ENCODE data around the gene TMEM205. TPM values are rescaled to one million over a fixed set of nuclear protein-coding genes. Genes with fewer than 3 reads are reported as not detected.

The TMEM205 gene
- total and polyA plus RNA-seq, 2 of the 8 experiments (the other 6 are each of a cell fraction or from before 2014, with no cell fraction given), result 73.5 to 423 TPM

DNA sequence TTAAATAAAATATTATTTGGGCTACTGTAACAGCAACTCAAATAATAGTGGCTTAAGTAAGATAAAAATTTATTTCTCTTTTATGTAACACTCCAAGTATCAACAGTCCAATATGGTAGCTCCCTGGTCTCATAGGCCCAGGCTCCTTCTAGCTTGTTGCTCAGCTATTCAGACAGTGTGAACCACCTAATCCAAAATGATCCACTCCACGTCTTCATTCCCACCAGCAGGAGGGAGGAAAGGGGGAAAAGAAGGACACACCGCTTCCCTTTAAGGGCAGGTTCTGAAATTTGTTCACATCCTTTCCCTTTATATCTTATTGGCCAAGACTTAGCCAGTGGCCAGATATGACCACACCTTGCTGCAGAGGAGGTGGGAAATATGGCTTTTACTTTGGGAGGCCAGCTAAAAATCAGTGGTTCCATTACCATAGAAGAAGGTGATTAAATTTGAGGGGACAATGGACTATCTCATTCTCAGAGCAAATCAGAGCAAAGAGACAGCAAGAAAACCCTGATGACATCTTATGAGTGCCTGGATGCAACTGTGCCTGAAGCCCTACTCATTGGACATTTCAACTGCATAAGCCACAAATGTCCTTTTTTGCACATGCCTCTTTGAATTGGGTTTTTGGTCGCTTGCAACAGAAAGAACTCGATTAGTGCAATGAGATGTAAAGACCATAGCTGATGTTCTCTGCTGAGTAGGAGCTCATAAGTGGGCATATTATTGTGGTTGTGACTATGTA lies 45.0 kb upstream of the TMEM205 start:
- Histone ChIP-seq H2BK120ac (replicated peaks; ENCODE audit: low read depth, low read length) (no peak overlapping the region), H4K8ac (ENCODE audit: extremely low read depth, insufficient read depth, low read length) (no peak overlapping the region), H2BK15ac (ENCODE audit: low read length) (no peak overlapping the region), H3K18ac (ENCODE audit: extremely low read depth, low read length) (no peak overlapping the region), H3K4me2 (ENCODE audit: insufficient read depth in 1 of 2, low read depth in 2 of 2, low read length in 2 of 2) (no peak overlapping the region), H2AK5ac (ENCODE audit: low read depth, low read length) (no peak overlapping the region), H4K91ac (replicated peaks; ENCODE audit: insufficient read length, low read length) (no peak overlapping the region), H3K79me2 (ENCODE audit: control insufficient read depth in 1 of 2, insufficient read depth in 2 of 2, low read length in 2 of 2) (no peaks in the 10 kb centered on the region), H3K4ac (replicated peaks; ENCODE audit: insufficient read length, low read depth, low read length) (no peak overlapping the region), H3K36me3 (ENCODE audit: control insufficient read depth in 2 of 4, insufficient read depth in 4 of 4, low read length in 3 of 4) (no peaks in the 10 kb centered on the region; a peak in 4 of 8 replicates), H3K4me3 (ENCODE audit: extremely low read depth in 1 of 4, insufficient read depth in 2 of 4, low read depth in 3 of 4, low read length in 4 of 4) (no peak overlapping the region), H2BK12ac (ENCODE audit: low read depth, low read length) (no peak overlapping the region), H4K20me1 (replicated peaks in 1 of 2; ENCODE audit: control insufficient read depth in 1 of 2, insufficient read depth in 2 of 2, low read length in 2 of 2) (no peaks in the 10 kb centered on the region), H3K23me2 (ENCODE audit: low read depth, low read length) (peaks cover 2% of the 10 kb centered on the region; the same call in 1 of the 2 replicates), H3K9me3 (ENCODE audit: insufficient read depth in 2 of 2, low read depth in 1 of 2, low read length in 1 of 2) (peaks cover 0 to 3% of the 10 kb centered on the region in 2 experiments; a peak in 2 of 4 replicates), H3K27ac (ENCODE audit: low read depth, low read length) (no peak overlapping the region), H3K56ac (replicated peaks; ENCODE audit: insufficient read length, low read depth, low read length) (no peak overlapping the region), H3K9ac (replicated peaks in 1 of 4; ENCODE audit: extremely low read depth in 1 of 4, low read depth in 3 of 4, low read length in 3 of 4) (no peak overlapping the region), H3K27me3 (replicated peaks in 1 of 4; ENCODE audit: control insufficient read depth in 3 of 4, extremely low read depth in 1 of 4, insufficient read depth in 3 of 4, low read length in 3 of 4) (no peaks in the 10 kb centered on the region), H2BK20ac (ENCODE audit: low read length) (no peak overlapping the region), H3K23ac (ENCODE audit: insufficient read length) (no peak overlapping the region), H3K79me1 (ENCODE audit: low read depth, low read length) (no peaks in the 10 kb centered on the region), H3K4me1 (replicated peaks in 1 of 4; ENCODE audit: control insufficient read depth in 3 of 4, insufficient read depth in 4 of 4, low read length in 3 of 4) (peaks cover 0 to 2% (median 0%) of the 10 kb centered on the region in 4 experiments; a peak in 1 of 7 replicates), H3K14ac (ENCODE audit: insufficient read length) (no peak overlapping the region), H2AFZ (ENCODE audit: low read length) (no peak overlapping the region), H2BK5ac (ENCODE audit: low read depth, low read length) (no peak overlapping the region), H4K5ac (ENCODE audit: insufficient read length, low read depth, low read length) (no peak overlapping the region)
- TF ChIP-seq SP1 (IDR thresholded peaks at IDR 0.05; ENCODE audit: low read depth, low read length) (0 out of 2 replicates have a peak, but pooled peaks have one; percentile 51), SIX5 (IDR thresholded peaks at IDR 0.05; ENCODE audit: low read depth, low read length) (no peak)
- DNase-seq (ENCODE audit: low read depth in 1 of 2, low spot score in 2 of 2), result no peak
- ChIA-PET CTCF (ENCODE audit: partially characterized antibody) (interaction anchor here (0.6 to 2.6 kb wide), 8 partner anchors 9 to 187 kb away, joined by 3 to 23 read pairs (median 5); partner anchors contain the start of gene ODAD3), POLR2A (ENCODE audit: partially characterized antibody) (interaction anchor here (0.8 to 2.9 kb wide), 9 partner anchors 8 to 27 kb away, joined by 3 to 12 read pairs (median 5); partner anchors contain the start of gene SWSAP1)
- 89% methylated on average over 4 of the region's 4 CpGs; no CpG with 5 or more reads in 1 of the 2 experiments for WGBS, 2 experiments (ENCODE audit: extremely low coverage in 1 of 2, insufficient coverage in 1 of 2, insufficient read length in 1 of 2, insufficient replicate concordance in 2 of 2, low coverage in 1 of 2, low lambda C conversion rate in 2 of 2, missing lambda C conversion rate in 1 of 2)
- no peak for FAIRE-seq
